Lung (tissue), 12 donors: Measurements from ENCODE around the gene ITFG2. TPM values are rescaled to one million over a fixed set of nuclear protein-coding genes. Genes with fewer than 3 reads are reported as not detected.

Experiments
- ATAC-seq: fragments of 200-7000 bp; cut with Tn5 transposase; one replicate; pipeline ENCODE4 v1.9.1; 2020; ENCODE audit warnings: moderate number of reproducible peaks; ENCODE audit not compliant: insufficient read depth, low FRiP score
- DNase-seq, 3 donors: peaks; one replicate each; pipeline ENCODE4 v3.0.0-alpha.2; 2013 to 2017
- H3K27ac ChIP-seq, 2 donors: one replicate each; pipeline ENCODE4 v1.5.1; 2013; ENCODE audit warnings: mild to moderate bottlenecking in 2 of 2, moderate library complexity in 2 of 2, control low read depth in 1 of 2, inconsistent platforms in 1 of 2, low read depth in 1 of 2, low read length in 1 of 2
- H3K27me3 ChIP-seq, 3 donors: one replicate each; pipeline ENCODE4 v1.5.1; 2013; ENCODE audit warnings: low read length in 2 of 3; ENCODE audit not compliant: control insufficient read depth in 3 of 3, insufficient read depth in 3 of 3
- H3K36me3 ChIP-seq, 4 donors: one replicate each; pipeline ENCODE4 v1.5.1; 2013; ENCODE audit warnings: low read length in 4 of 4, mild to moderate bottlenecking in 1 of 4, moderate library complexity in 1 of 4; ENCODE audit not compliant: control insufficient read depth in 4 of 4, insufficient read depth in 4 of 4
- H3K4me1 ChIP-seq, 5 donors: one replicate each; pipeline ENCODE4 v1.5.1; 2013; ENCODE audit warnings: low read length in 5 of 5, mild to moderate bottlenecking in 2 of 5, moderate library complexity in 1 of 5; ENCODE audit not compliant: control insufficient read depth in 5 of 5, insufficient read depth in 5 of 5
- H3K4me3 ChIP-seq: one replicate; pipeline ENCODE4 v1.5.1; 2013; ENCODE audit warnings: mild to moderate bottlenecking, control low read depth, moderate library complexity
- H3K9ac ChIP-seq, 2 donors: one replicate each; pipeline ENCODE4 v1.5.1; 2013; ENCODE audit warnings: low read length in 2 of 2, control low read depth in 1 of 2; ENCODE audit not compliant: insufficient read depth in 1 of 2
- H3K9me3 ChIP-seq, 4 donors: one replicate each; pipeline ENCODE4 v1.5.1; 2013; ENCODE audit warnings: low read length in 3 of 4, mild to moderate bottlenecking in 1 of 4, moderate library complexity in 1 of 4; ENCODE audit not compliant: control insufficient read depth in 4 of 4, insufficient read depth in 3 of 4
- WGBS, 2 donors: extraction: QIAGEN DNeasy Blood & Tissue Kit; methylation state at CpG; one replicate each; pipeline ENCODE4 v1.1.7; 2013; 5-methylcytosine and 5-hydroxymethylcytosine counted together
- polyA plus RNA-seq, 2 donors: library from polyadenylated mRNA; stranded (reverse); fragments of 200-250 nt; gene quantifications; one replicate each; pipeline ENCODE4 v1.2.1, GENCODE V29; 2013
- total RNA-seq, 2 donors: library from RNA; depleted of rRNA in 1 of 2; stranded (reverse); fragments of >200 nt in 1 of 2; gene quantifications; one replicate each; pipeline ENCODE4 v1.2.1, GENCODE V29; 2014 to 2021
- TF ChIP-seq, protein P1 (sequence below): IDR thresholded peaks from 2 replicates; pipeline ENCODE4 v1.5.1; 2012; ENCODE audit warnings: mild to moderate bottlenecking; ENCODE audit errors: control extremely low read depth, extremely low read depth
- donor health status: control.
- donor health status: control.
- donor health status: Bipolar disorder and iron deficiency.
- donor health status: healthy.
- donor health status: DM: yes; HTN: yes; CAD: no.

The ITFG2 gene
- total and polyA plus RNA-seq, 4 donors, result 22.6 to 43.0 (median 32.7) TPM

DNA sequence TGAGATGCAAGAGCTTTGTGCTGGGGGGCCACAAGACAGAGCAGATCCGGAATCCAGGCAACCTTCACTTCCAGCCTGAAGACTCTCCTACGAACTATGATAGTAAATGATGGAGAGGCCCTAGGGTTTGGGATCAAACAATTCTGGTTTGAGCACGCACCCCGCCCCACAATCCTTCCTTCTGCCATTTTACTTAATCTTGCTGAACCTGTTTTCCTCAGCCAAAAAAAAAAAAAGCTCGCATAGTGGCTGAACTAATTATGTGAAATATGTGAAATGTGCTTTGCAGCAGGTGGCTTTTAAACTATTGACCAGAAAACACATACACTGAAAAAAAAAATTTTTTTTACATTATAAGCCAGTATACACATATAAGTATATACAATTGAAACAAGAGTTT is 667 bp upstream of the ITFG2 start:
- ATAC-seq, result no peak
- Histone ChIP-seq H3K9ac (no peak overlapping the region), H3K27me3 (no peaks in the 10 kb centered on the region), H3K4me1 (peaks cover 0 to 21% (median 0%) of the 10 kb centered on the region in 5 donors), H3K4me3 (no peak overlapping the region), H3K36me3 (peaks cover 0 to 4% (median under 1%) of the 10 kb centered on the region in 4 donors), H3K27ac (no peak overlapping the region), H3K9me3 (no peaks in the 10 kb centered on the region)
- WGBS, 2 donors, result 69 to 79% methylated on average over 5 of the region's 5 CpGs
- TF ChIP-seq, protein P1, sequence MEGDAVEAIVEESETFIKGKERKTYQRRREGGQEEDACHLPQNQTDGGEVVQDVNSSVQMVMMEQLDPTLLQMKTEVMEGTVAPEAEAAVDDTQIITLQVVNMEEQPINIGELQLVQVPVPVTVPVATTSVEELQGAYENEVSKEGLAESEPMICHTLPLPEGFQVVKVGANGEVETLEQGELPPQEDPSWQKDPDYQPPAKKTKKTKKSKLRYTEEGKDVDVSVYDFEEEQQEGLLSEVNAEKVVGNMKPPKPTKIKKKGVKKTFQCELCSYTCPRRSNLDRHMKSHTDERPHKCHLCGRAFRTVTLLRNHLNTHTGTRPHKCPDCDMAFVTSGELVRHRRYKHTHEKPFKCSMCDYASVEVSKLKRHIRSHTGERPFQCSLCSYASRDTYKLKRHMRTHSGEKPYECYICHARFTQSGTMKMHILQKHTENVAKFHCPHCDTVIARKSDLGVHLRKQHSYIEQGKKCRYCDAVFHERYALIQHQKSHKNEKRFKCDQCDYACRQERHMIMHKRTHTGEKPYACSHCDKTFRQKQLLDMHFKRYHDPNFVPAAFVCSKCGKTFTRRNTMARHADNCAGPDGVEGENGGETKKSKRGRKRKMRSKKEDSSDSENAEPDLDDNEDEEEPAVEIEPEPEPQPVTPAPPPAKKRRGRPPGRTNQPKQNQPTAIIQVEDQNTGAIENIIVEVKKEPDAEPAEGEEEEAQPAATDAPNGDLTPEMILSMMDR, result no peak
- peak in 1 of 3 donors; percentile 55 for DNase-seq

DNA sequence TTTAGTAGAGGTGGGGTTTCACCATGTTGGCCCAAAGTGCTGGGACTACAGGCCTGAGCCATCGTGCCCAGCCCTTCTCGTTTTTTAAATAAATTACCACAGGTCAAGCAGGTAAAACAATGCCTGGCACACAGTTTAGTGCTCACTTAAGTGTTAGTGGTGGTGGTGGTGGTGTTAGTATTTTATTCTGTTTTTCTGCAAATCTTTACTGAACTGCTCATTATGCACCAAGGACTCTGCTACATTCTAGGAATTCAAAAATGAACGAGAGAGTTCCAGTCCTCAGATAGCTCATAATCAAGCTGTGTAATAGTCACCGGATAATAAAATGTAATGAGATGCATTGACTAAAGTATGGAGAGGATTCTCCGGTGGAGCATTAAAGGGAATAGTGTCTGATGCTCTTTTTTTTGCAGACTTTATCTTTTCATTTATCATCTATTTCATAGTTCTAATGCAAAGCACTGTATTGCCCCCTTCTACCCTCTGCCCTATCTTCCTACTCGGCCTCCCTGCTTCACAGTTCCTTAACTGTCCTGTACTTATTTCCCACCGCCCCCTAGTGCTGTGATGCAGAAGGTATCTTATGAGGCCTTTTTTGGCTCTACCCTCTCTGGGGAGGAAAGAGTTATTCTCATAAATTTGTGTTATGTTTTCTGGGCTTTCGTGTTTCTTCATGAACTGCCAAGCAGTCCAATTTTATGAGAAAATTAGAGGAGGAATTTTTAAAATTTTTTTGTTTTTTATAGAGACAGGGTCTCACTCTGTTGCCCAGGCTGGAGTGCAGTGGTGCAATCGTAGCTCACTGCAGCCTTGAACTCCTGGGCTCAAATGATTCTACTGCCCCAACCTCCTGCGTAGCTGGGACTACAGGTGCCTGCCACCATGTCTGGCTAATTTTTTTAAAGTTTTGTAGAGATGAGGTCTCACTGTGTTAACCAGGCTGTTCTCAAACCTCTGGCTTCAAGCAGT is 1.0 kb downstream of the ITFG2 start:
- ATAC-seq (peak; percentile 54), DNase-seq (peak; percentile 62 to 80 (median 78))
- Histone ChIP-seq H3K36me3 (peaks cover 0 to 12% (median 8%) of the 10 kb centered on the region in 4 donors), H3K27ac (peak overlapping the region; percentile 88 to 97), H3K9me3 (no peaks in the 10 kb centered on the region), H3K27me3 (no peaks in the 10 kb centered on the region), H3K4me1 (peaks cover 0 to 21% (median 0%) of the 10 kb centered on the region in 5 donors), H3K9ac (peak overlapping the region; percentile 30 to 66), H3K4me3 (peak overlapping the region; percentile 79)
- 16 to 20% methylated on average over 10 of the region's 10 CpGs for WGBS, 2 donors
- TF ChIP-seq, protein P1, result peak; percentile 52

DNA sequence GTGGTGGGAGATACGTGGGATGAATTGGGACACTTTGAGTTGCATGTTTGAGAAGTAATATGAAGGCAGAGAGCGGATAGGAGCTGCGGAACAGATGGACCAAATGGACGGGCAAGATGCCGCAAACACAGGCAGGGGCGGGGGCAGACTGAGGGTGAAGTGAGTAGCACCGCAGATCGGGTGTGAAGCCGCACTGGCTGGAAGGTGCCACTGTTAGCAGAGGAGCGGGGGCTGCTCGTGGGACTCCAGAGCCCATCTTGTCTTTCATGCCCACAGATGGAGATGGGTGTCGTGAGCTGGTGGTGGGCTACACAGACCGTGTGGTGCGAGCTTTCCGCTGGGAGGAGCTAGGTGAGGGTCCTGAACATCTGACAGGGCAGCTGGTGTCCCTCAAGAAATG is 7.3 kb downstream of the ITFG2 start:
- H3K4me1 ChIP-seq, result no peaks in the 10 kb centered on the region
- H3K27me3 ChIP-seq, result no peaks in the 10 kb centered on the region
- no peak overlapping the region for H3K4me3 ChIP-seq
- no peak overlapping the region for H3K27ac ChIP-seq
- TF ChIP-seq, protein P1, result no peak
- H3K9me3 ChIP-seq, result no peaks in the 10 kb centered on the region
- H3K9ac ChIP-seq, result no peak overlapping the region
- ATAC-seq (no peak), DNase-seq (no peak)
- peaks cover 14 to 53% (median 37%) of the 10 kb centered on the region in 4 donors for H3K36me3 ChIP-seq
- 97 to 98% methylated on average over 15 of the region's 15 CpGs for WGBS, 2 donors
